ENCODE data around the gene ARHGEF18.

ARHGEF18 gene

DNA sequence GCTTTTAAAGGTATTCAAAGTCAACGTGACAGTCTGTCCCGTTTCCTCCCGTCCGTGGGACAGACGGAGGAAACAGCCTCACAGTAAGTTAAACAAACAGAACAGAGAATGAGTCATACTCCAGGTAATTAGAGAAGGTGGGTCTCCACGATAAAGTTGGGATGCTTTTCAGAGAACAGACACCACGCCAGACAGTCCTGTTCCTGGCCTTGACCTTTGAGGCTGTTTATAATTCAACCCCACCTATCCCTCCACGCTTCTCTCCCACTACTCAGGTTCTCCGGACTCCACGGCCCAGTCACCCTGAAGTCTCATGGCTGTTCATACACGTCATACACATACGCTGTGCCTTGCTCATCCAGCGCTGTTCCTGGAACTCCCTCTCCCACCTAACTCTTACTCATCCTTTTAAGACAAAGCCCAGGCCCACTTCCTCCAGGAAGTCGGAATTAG lies 42.5 kb downstream of the ARHGEF18 start:
- WGBS: 40% methylated on average over 12 of the region's 14 CpGs
- H2BK15ac ChIP-seq (ENCODE audit: low read depth, poor library complexity, severe bottlenecking): no peak overlapping the region
- H3K36me3 ChIP-seq (ENCODE audit: control insufficient read depth in 1 of 2, insufficient read depth in 2 of 2, low read depth in 1 of 2, low read length in 2 of 2): peaks cover 4% of the 10 kb centered on the region in 2 experiments
- no peak overlapping the region for H2BK5ac ChIP-seq (ENCODE audit: low read depth, low read length, poor library complexity, severe bottlenecking)
- no peak overlapping the region for H3K27ac ChIP-seq (ENCODE audit: low read length, poor library complexity, severe bottlenecking)
- H3K4me2 ChIP-seq (ENCODE audit: low read length, poor library complexity, severe bottlenecking): no peak overlapping the region
- no peak overlapping the region for H2BK12ac ChIP-seq (ENCODE audit: low read length in 2 of 2)
- H3K79me1 ChIP-seq (replicated peaks; ENCODE audit: low read length, poor library complexity, severe bottlenecking): peaks cover 9% of the 10 kb centered on the region
- peak overlapping the region; percentile 85 for H4K91ac ChIP-seq (ENCODE audit: low read length)
- no peaks in the 10 kb centered on the region for H3K9me3 ChIP-seq (ENCODE audit: control insufficient read depth, low read length)
- H3K27me3 ChIP-seq (ENCODE audit: control insufficient read depth in 1 of 2, insufficient read depth in 1 of 2, low read length in 2 of 2): no peaks in the 10 kb centered on the region
- H4K8ac ChIP-seq (ENCODE audit: low read length): peak overlapping the region; percentile 84
- H3K4me3 ChIP-seq (ENCODE audit: insufficient read depth in 1 of 2, low read depth in 1 of 2, low read length in 2 of 2): no peak overlapping the region
- H3K18ac ChIP-seq (ENCODE audit: low read depth in 1 of 2, low read length in 2 of 2): no peak overlapping the region
- no peak overlapping the region for H2AFZ ChIP-seq (ENCODE audit: low read depth, low read length)
- DNase-seq: peak; percentile 89
- H3K23ac ChIP-seq (ENCODE audit: low read length in 2 of 2): no peak overlapping the region
- H2BK120ac ChIP-seq (ENCODE audit: low read depth, low read length): no peak overlapping the region
- H3K9ac ChIP-seq (ENCODE audit: low read length): no peak overlapping the region
- peaks cover 10% of the 10 kb centered on the region for H3K4me1 ChIP-seq (ENCODE audit: control insufficient read depth, insufficient read depth, low read depth, low read length)
- no peak overlapping the region for H2AK5ac ChIP-seq (ENCODE audit: low read length, severe bottlenecking)
- H3K4ac ChIP-seq (ENCODE audit: low read depth in 1 of 2, low read length in 2 of 2): peak overlapping the region in 1 of 2 experiments; percentile 11
- no peak overlapping the region for H3K14ac ChIP-seq (ENCODE audit: low read length in 2 of 2)

DNA sequence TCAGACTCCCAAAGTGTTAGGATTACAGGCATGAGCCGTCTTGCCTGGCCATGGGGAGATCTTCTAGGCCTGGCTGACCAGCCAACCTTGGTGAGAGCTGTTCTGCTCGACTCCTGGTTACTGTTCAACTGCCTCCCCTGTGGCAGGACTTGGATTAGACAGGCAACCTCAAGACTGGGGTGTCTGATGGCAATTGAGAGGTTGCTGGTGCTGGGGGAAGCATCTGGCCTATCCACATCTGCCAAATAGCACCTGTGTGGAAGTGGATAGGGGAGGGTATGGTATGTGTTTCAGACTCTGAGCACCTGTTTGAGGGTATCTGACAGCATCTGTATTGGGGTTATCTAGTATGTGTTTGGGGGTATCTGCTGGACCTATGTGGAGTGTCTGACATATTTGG lies 44.7 kb downstream of the ARHGEF18 start:
- H3K23ac ChIP-seq (ENCODE audit: low read length in 2 of 2): no peak overlapping the region
- no peak overlapping the region for H3K4me2 ChIP-seq (ENCODE audit: low read length, poor library complexity, severe bottlenecking)
- H2BK5ac ChIP-seq (ENCODE audit: low read depth, low read length, poor library complexity, severe bottlenecking): no peak overlapping the region
- H3K4me3 ChIP-seq (ENCODE audit: insufficient read depth in 1 of 2, low read depth in 1 of 2, low read length in 2 of 2): no peak overlapping the region
- H3K9ac ChIP-seq (ENCODE audit: low read length): no peak overlapping the region
- no peak overlapping the region for H3K4ac ChIP-seq (ENCODE audit: low read depth in 1 of 2, low read length in 2 of 2)
- no peaks in the 10 kb centered on the region for H3K27me3 ChIP-seq (ENCODE audit: control insufficient read depth in 1 of 2, insufficient read depth in 1 of 2, low read length in 2 of 2)
- no peaks in the 10 kb centered on the region for H3K9me3 ChIP-seq (ENCODE audit: control insufficient read depth, low read length)
- H2BK12ac ChIP-seq (ENCODE audit: low read length in 2 of 2): no peak overlapping the region
- no peak overlapping the region for H3K14ac ChIP-seq (ENCODE audit: low read length in 2 of 2)
- no peak for DNase-seq
- no peak overlapping the region for H2BK15ac ChIP-seq (ENCODE audit: low read depth, poor library complexity, severe bottlenecking)
- H2AFZ ChIP-seq (ENCODE audit: low read depth, low read length): no peak overlapping the region
- no peak overlapping the region for H3K18ac ChIP-seq (ENCODE audit: low read depth in 1 of 2, low read length in 2 of 2)
- peaks cover 17% of the 10 kb centered on the region for H3K4me1 ChIP-seq (ENCODE audit: control insufficient read depth, insufficient read depth, low read depth, low read length)
- no peaks in the 10 kb centered on the region for H3K36me3 ChIP-seq (ENCODE audit: control insufficient read depth in 1 of 2, insufficient read depth in 2 of 2, low read depth in 1 of 2, low read length in 2 of 2)
- H4K8ac ChIP-seq (ENCODE audit: low read length): no peak overlapping the region
- no peak overlapping the region for H2AK5ac ChIP-seq (ENCODE audit: low read length, severe bottlenecking)
- H4K91ac ChIP-seq (ENCODE audit: low read length): no peak overlapping the region
- peaks cover 7% of the 10 kb centered on the region for H3K79me1 ChIP-seq (replicated peaks; ENCODE audit: low read length, poor library complexity, severe bottlenecking)
- 80% methylated on average over 2 of the region's 2 CpGs for WGBS
- H2BK120ac ChIP-seq (ENCODE audit: low read depth, low read length): no peak overlapping the region
- H3K27ac ChIP-seq (ENCODE audit: low read length, poor library complexity, severe bottlenecking): no peak overlapping the region

DNA sequence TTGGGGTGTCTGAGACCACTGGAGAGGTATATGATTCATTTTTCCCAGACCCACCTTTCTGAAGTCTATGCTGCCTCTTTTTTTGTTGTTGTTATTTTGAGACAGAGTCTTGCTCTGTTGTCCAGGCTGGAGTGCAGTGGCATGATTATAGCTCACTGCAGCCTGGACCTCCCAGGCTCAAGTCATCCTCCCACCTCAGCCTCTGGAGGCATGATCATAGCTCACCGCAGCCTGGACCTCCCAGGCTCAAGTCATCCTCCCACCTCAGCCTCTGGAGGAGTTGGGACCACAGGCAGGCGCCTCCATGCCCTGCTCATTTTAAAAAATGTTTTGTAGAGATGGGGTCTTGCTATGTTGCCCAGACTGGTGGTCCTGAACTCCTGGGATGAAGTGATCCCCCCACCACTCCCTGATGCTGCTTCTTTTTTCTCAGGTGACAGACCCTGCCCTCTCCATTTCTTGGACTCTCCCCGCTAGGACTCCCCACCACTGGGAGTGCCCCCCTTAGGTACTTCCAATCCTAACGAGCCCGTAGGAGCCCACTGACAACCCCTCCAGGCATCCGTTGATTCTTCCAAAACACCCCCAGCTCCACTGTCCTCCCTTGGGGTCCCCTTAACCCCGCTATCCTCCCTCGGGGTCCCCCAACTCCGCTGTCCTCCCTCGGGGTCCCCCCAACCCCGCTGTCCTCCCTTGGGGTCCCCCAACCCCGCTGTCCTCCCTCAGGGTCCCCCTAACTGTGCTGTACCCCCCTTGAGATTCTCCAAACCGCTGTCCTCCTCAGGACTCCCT lies 45.4 kb downstream of the ARHGEF18 start:
- Histone ChIP-seq H2BK15ac (ENCODE audit: low read depth, poor library complexity, severe bottlenecking) (peak overlapping the region; percentile 96), H3K4me1 (ENCODE audit: control insufficient read depth, insufficient read depth, low read depth, low read length) (peaks cover 17% of the 10 kb centered on the region), H2AFZ (ENCODE audit: low read depth, low read length) (peak overlapping the region; percentile 67), H3K4me2 (ENCODE audit: low read length, poor library complexity, severe bottlenecking) (peak overlapping the region; percentile 95), H3K4me3 (ENCODE audit: insufficient read depth in 1 of 2, low read depth in 1 of 2, low read length in 2 of 2) (peak overlapping the region; percentile 86 to 99), H2BK120ac (ENCODE audit: low read depth, low read length) (peak overlapping the region; percentile 95), H3K23ac (ENCODE audit: low read length in 2 of 2) (peak overlapping the region in 1 of 2 experiments; percentile 96), H3K27me3 (ENCODE audit: control insufficient read depth in 1 of 2, insufficient read depth in 1 of 2, low read length in 2 of 2) (no peaks in the 10 kb centered on the region), H2BK5ac (ENCODE audit: low read depth, low read length, poor library complexity, severe bottlenecking) (no peak overlapping the region), H2AK5ac (ENCODE audit: low read length, severe bottlenecking) (no peak overlapping the region), H3K36me3 (ENCODE audit: control insufficient read depth in 1 of 2, insufficient read depth in 2 of 2, low read depth in 1 of 2, low read length in 2 of 2) (no peaks in the 10 kb centered on the region), H2BK12ac (ENCODE audit: low read length in 2 of 2) (peak overlapping the region; percentile 21 to 73), H3K9me3 (ENCODE audit: control insufficient read depth, low read length) (no peaks in the 10 kb centered on the region), H3K14ac (ENCODE audit: low read length in 2 of 2) (peak overlapping the region in 1 of 2 experiments; percentile 82), H3K9ac (ENCODE audit: low read length) (peak overlapping the region; percentile 91), H3K18ac (ENCODE audit: low read depth in 1 of 2, low read length in 2 of 2) (peak overlapping the region; percentile 93), H3K4ac (ENCODE audit: low read depth in 1 of 2, low read length in 2 of 2) (peak overlapping the region; percentile 62 to 96), H3K79me1 (replicated peaks; ENCODE audit: low read length, poor library complexity, severe bottlenecking) (peaks cover 7% of the 10 kb centered on the region), H4K91ac (ENCODE audit: low read length) (peak overlapping the region; percentile 83), H3K27ac (ENCODE audit: low read length, poor library complexity, severe bottlenecking) (no peak overlapping the region), H4K8ac (ENCODE audit: low read length) (peak overlapping the region; percentile 76)
- no peak for DNase-seq
- 29% methylated on average over 13 of the region's 13 CpGs for WGBS

DNA sequence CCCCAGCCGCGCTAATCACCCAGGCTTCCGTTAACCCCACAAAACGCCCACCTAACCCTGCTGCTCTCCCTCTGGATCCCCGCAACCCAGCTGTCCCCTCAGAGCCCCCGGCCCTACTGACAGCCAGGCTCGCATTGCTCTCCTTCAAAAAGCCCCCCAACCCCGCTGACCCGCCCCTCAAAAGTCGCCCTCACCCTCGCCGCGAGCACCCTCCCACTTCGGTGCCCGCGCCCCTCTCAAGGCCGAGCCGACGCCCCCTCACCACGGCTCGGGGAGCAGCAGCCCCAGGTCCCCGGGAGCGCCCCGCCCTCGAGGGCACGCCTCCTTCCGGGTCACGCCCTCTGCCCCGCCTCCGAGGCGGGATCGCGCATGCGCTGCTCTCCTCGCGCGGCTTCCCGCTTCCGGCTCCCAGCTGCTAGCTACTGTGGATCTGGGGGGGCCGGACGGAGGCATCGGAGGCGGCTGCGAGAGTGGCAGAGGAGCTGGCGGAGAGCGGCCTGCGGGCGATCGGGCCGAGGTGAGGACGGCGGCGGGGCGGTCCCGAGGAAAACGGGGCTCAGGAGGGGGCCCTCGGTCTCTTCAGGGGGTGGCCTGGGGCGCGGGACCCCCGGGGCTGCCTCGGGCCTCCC lies 46.1 kb downstream of the ARHGEF18 start:
- H4K8ac ChIP-seq (ENCODE audit: low read length): peak overlapping the region; percentile 88
- peak overlapping the region; percentile 19 for H3K27ac ChIP-seq (ENCODE audit: low read length, poor library complexity, severe bottlenecking)

More for the DNA sequence above, 46.1 kb downstream of the ARHGEF18 start:
- peak overlapping the region; percentile 95 for H2BK120ac ChIP-seq (ENCODE audit: low read depth, low read length)
- H3K79me1 ChIP-seq (replicated peaks; ENCODE audit: low read length, poor library complexity, severe bottlenecking): peaks cover 7% of the 10 kb centered on the region
- H4K91ac ChIP-seq (ENCODE audit: low read length): peak overlapping the region; percentile 83
- peak overlapping the region; percentile 86 for H2BK5ac ChIP-seq (ENCODE audit: low read depth, low read length, poor library complexity, severe bottlenecking)
- H3K9ac ChIP-seq (ENCODE audit: low read length): peak overlapping the region; percentile 91
- H3K4me2 ChIP-seq (ENCODE audit: low read length, poor library complexity, severe bottlenecking): peak overlapping the region; percentile 95
- H3K9me3 ChIP-seq (ENCODE audit: control insufficient read depth, low read length): no peaks in the 10 kb centered on the region
- DNase-seq: peak; percentile 89
- H2AFZ ChIP-seq (ENCODE audit: low read depth, low read length): peak overlapping the region; percentile 67
- H3K18ac ChIP-seq (ENCODE audit: low read depth in 1 of 2, low read length in 2 of 2): peak overlapping the region; percentile 93
- no peaks in the 10 kb centered on the region for H3K36me3 ChIP-seq (ENCODE audit: control insufficient read depth in 1 of 2, insufficient read depth in 2 of 2, low read depth in 1 of 2, low read length in 2 of 2)
- H3K4me1 ChIP-seq (ENCODE audit: control insufficient read depth, insufficient read depth, low read depth, low read length): peaks cover 21% of the 10 kb centered on the region
- no peaks in the 10 kb centered on the region for H3K27me3 ChIP-seq (ENCODE audit: control insufficient read depth in 1 of 2, insufficient read depth in 1 of 2, low read length in 2 of 2)
- peak overlapping the region in 1 of 2 experiments; percentile 96 for H3K23ac ChIP-seq (ENCODE audit: low read length in 2 of 2)
- under 1% methylated on average over 57 of the region's 61 CpGs for WGBS
- H3K4ac ChIP-seq (ENCODE audit: low read depth in 1 of 2, low read length in 2 of 2): peak overlapping the region; percentile 91 to 96
- peak overlapping the region; percentile 88 to 99 for H3K14ac ChIP-seq (ENCODE audit: low read length in 2 of 2)
- H3K4me3 ChIP-seq (ENCODE audit: insufficient read depth in 1 of 2, low read depth in 1 of 2, low read length in 2 of 2): peak overlapping the region; percentile 86 to 99
- H2BK15ac ChIP-seq (ENCODE audit: low read depth, poor library complexity, severe bottlenecking): peak overlapping the region; percentile 96
- peak overlapping the region; percentile 21 to 73 for H2BK12ac ChIP-seq (ENCODE audit: low read length in 2 of 2)
- no peak overlapping the region for H2AK5ac ChIP-seq (ENCODE audit: low read length, severe bottlenecking)

All from mesenchymal stem cell (in vitro differentiated cells and primary cell).